GM18517 (cell line): ENCODE measurements around the gene CAMKV.
A peak's percentile ranks its signal among the peaks of the same experiment; 100 is the strongest.
"Not testable (repeated sequence)": the region's sequence is repeated elsewhere in the genome, so short reads cannot be mapped to it uniquely, and the experiment has no call there.

ENCODE experiments used
- ATAC-seq: cut with Tn5 transposase; IDR thresholded peaks from one replicate; pipeline ENCODE4 v1.9.1; 2021; ENCODE audit warnings: mild to moderate bottlenecking, moderate library complexity; ENCODE audit not compliant: unreplicated experiment

The CAMKV gene

DNA sequence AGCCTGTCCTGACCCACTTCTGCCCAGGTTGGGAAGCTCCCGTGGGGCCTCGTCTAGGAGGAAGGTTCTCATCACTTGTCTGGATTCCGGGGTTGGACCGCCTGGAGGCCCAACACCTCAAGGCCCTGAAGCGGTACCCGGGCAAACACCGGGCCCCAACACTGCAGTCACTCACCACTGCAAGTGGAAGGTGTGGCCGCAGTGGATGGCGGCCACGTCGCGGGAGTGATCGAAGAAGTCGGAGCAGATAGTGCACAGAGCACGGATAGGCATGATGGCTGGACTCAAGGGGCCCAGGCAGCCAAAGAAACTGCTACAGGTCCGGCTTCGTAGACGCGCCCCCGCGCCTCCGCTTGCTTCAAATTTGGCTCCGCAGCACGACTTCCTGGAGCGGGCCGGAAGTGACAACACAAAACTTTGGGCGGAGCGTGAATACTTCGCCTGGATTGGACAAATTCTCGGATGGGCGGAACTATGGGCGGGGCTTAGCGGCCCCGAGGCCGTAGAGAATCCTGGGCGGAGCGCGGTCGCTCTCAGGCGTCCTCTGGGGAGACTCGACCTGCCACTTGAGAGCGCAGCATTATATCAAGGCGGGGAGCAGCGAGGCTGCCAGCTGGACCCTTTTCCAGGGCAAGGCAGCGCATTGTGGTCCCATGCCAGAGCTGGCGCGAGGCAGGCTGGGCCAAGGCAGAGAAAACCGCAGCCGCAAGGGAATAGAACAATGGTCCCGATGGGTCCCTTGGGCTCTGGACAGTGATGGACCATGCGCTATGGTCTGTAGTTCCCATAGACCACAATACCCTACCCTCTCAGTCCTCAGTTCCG is 13.3 kb downstream of the CAMKV start, which contains the start of gene TRAIP:
Gene TRAIP (minus strand): TSS at position 384 of the 825 bp plus-strand sequence. CDS start 111 bp downstream, at position 273.
- ATAC-seq, result peak; percentile 93

DNA sequence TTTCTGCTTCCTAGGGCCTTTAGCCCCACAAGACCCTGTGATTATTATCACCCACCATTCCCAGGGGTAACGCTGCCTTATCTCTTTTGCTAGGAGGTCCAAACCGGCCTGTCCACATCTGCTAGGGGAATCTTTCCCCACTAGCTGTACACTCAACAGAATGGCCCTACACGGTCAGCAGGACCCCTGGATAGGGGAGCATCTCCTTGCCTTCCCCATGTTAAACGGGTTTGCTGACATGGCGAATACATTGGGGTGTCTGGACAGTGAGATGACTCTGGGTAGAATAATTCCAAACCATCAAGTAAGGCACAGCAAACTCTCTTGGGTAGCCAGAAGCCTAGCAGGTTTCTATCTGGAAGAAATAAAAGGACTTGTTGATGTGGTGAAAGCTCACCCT is 14.0 kb downstream of the CAMKV start:
- no peak for ATAC-seq

DNA sequence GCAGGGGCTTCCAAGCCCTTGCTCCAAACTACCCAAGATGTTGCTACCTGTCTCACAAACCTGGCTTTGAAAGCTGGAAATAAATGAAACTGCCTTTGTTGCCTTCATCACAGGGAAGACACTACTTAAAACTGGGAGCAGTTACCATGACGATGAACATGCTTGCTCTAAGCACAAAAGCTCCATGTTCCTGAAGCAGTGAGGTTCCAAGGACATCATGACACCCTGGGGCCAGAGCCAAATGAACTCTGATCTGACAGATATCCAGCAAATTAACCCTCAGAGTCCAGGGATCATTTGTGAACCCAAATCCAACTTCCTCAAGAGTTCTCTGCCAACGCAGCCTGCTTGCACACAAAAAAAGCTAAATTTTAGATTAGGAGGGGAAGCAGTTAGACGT is 24.0 kb downstream of the CAMKV start:
- ATAC-seq, result no peak

DNA sequence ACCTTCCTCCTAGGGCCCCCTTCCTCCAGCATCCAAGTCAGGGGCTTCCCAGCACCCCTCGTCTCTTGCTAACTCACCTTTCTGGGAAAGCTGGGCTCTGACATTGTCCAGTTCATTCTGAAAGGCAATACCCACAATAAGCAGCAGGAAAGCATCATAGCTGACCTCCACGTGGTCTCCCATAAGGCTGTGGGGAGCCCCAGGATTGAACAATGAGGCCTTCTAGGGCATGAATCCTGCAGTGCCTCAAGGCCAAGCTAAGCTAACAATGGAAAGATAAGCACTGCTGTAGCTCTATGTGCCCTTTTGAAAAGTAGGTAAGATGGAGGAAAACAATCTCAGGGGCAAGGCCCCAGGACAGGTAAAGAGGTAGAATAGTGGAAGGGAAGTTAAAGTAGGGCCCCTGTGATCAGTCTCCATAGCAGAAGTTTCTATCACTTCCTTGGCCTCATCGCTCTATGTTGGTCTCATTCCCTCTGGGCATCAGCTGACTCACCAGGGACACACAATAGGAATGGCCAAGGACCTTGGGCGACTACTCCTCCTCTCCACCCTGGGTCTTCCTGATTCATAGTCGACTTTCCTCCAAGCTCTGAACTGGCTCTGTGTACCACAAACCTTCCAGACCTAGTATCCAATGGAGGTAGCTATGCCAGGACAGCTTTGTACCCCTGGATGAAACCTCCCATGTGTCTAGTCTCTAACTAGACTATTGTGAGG is 25.1 kb downstream of the CAMKV start:
- no peak for ATAC-seq

DNA sequence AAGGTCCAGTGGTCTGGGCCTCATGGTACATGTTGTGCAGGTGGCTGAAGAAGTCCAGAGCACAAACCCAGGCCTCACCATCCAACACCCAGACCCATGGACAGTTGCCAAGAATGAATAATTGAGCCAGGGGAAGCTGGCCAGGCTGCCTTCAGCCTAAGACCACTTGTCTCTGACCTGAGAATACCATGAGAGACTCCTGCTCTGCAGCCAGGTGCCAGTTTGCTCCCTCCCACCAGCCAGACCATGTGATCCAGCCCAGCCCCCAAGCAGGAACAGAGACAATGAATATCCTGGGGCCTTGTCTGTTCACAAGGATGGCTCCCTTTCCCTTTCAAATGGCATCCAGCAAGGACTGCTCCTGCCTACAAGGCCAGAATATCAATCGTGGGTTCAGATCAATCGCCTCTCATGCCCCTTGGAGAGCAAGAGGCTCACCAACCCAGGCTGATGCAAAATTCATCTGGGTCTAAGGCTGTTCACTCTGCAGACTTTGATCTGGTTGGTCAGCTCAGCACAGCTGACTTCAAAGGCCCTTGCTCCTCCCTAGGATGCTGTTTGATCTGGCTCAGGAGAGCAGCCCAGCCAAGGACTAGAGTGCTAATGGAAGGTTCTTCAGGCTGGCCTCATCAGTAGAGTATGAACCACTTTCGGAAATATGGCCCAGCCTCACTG is 26.7 kb downstream of the CAMKV start:
- no peak for ATAC-seq

DNA sequence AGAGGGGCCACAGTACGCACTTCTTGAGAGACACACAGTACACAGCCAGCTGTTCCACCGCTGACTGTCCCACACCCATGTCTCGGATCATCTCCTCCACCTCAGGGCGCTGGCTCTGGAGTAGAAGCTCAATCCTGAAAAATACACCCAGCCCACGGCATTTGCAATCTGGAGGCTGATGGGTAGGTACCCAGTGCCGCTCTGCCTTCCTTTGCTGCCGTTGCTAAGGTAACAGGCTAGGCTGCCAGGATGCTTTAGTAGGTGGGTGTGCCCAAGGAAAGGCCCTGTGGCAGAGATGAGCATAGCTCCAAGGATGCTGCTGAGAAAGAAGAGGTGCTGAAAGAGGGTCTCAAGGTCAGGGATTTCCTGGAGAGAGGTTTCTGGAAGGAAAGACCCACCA is 27.9 kb downstream of the CAMKV start:
- ATAC-seq, result no peak

DNA sequence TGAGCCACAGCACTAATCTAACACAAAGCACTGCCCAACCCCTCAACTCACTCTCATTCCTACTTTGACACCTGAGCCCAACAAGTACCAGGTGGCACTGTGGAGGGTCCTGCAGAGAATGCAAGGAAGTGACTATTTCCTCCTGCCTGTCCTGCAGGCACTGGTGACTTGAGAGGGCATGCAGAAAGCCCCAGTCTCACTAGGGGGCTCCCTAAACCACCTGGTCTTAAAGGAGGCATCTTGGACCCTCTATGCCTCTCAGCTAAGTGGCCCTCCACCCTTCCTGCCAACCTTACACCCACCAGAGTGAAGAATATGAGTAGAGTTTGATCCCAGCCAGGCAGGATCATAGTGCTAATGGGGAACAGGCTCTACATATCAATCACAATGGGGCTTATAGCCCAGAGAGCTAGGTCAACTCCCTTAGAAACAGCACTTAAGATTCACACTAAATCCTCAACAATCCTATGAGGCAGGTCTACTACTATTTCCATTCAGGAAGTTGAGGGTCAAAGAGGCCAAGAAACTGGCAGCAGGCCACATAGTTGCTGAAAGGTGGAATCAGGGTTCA is 28.5 kb downstream of the CAMKV start:
- ATAC-seq, result no peak

DNA sequence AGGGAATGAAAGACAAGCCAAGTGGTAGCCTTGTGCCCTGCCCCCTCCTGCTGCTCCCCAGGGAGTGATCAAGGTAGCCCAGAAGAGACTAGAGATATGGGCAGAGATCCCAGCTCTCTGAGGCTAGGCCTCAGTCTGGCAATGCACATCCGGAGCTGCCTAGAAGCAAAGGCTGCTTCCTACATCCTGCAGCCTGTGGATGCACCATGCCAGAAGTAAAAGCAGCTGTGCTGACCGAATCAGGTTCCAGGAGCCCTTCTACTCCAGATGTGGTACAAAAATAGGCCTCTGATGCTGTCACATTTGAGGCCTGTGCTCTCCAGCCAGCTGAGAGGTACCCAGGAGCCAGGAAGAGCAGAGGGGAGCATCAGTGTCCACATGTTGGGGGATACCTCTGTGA is 29.3 kb downstream of the CAMKV start:
- ATAC-seq, result no peak

DNA sequence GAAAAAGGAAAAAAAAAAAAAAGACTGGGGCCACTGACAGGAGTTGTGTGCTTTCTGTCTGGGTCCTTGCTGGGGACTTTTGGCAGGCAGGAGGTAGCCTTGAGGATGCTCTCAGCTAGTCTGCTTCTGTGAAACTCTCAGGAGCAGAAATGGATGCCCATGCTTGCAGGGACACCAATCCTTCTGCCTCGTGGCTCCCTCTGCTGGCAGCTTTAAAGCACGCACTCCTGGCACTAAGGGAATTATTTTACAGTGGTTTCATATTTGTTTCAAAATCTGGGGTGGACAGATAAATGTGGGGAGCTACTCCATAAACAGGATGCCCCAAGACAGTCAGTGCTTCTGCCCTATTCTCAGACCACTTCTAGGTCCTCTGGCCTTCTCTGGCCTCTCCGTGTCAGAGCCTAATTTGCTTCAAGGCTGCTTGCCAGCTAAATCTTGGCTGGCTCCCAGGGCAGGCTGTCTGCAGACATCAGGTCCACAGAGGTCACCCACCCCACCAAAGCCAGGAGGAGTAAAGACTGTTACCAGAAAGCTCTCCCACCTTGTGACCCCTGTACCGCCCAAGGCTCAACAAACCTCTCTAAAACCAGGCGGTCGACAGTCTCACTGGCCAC is 30.4 kb downstream of the CAMKV start:
- no peak for ATAC-seq

DNA sequence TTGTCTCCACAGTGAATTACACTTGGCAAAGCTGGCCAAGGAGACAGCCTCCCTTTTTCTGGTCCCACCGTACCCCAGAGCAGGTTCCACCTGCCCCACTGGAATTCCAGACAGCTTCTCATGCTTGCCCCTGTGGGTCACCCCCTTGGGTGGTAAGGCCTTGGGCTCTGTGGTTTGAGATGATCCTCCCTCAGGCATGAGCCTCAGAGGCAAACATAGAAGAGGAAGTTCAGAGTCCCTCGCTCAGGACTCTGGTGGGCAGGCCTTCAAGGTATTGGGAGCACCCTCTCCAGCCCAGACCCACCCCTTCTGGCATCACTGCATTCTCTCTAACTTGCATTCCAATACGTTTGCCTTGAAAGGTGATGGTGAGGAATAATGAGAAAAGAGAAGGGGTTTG is 38.4 kb downstream of the CAMKV start:
- no peak for ATAC-seq

DNA sequence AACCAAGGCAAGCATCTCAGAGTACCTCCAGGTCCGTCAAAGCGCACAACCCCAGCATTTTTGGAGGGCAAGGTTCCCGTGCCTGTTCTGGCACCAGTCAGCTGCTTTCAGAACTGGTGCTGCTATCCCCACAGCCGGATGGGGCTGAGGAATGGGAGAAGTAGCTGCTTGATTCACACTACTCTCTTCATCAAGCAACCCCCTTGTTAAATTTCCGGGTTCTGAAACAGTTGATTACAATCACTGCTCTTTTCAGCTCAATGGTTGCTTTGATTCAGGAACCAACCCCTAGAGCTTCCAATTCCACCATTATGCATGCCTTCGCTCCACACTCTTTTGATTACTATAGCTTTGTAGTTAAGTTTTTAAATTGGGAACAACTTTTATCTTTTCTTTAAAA is 43.7 kb downstream of the CAMKV start:
- no peak for ATAC-seq

DNA sequence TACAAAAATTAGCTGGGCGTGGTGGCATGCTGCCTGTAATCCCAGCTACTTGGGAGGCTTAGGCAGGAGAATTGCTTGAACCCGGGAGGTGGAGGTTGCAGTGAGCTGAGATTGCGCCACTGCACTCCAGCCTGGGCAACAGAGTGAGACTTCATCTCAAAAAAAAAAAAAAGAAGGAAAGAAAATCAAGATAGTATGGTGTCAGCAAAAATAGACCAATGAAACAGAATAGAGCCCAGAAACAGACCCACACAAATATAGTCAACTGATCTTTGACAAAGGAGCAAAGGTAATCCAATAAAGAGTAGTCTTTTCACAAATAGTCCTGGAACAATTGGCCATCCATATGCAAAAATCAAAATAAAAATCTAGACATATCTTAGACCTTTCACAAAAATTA is 46.6 kb downstream of the CAMKV start:
- ATAC-seq, result not testable (repeated sequence)

DNA sequence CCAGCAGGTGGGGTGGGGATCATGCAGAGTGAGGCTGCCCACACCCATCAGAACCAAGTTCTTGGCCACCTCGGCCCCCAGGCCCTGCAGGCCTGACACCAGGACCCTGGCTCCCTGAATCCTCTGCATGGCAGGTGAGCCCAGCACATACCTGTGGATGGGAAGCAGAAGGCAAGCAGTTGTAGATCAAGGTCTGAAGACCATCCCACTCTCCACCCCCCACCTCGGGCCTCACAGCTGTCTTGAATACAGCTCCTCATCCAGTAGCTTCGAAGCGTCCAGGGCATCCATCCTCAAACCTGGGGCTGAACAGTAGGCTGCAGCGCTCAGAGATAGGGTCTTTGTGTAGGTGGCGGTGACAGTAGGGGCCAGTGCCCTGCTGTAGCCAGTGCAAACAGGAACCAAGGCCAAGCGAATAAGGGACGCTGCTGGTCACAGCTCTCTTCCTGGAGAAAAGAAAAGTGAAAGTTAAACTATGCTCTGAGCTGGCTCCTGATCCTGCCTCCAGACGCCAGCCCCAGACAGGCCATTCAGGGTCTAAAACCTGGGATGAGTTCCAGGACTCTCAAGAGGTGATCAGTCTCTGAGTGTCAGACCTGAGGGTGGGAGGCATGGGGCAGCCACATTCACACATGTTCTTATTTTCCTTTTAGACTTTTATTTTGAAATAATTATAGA is 56.1 kb downstream of the CAMKV start, which contains the start of gene UBA7:
Gene UBA7 (minus strand): TSS at position 457 of the 678 bp plus-strand sequence. CDS start 166 bp downstream, at position 291.
- no peak for ATAC-seq

DNA sequence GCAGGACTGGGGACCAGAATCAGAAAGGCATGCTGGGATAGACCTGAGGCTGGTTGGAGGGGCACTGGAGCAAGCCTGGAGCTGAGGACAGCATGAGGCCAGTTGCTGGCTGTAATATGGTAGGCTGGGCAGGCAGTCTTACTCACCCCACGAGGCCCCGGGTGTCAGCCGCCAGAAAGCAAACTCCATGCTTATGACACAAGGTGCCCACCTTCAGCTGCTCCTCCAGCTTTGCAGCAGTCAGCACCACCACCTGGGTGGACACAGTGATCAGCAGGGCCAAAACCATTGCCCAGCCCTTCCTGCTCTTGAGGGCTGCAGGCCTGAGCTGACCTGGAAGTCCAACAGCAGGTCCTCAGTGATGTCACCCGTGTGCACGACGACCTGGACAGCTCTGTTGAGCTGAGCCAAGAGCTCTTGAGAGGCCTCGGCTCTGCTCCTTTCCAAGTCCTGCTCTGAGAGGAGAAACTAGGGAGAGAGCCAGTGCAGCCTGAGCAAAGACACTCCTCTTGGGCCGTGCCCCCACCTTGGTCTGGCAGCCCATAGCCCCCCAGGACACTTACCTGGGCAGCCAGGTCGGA is 56.7 kb downstream of the CAMKV start:
- ATAC-seq, result no peak
